ENCODE data around the gene CDK2.

CDK2 gene

DNA sequence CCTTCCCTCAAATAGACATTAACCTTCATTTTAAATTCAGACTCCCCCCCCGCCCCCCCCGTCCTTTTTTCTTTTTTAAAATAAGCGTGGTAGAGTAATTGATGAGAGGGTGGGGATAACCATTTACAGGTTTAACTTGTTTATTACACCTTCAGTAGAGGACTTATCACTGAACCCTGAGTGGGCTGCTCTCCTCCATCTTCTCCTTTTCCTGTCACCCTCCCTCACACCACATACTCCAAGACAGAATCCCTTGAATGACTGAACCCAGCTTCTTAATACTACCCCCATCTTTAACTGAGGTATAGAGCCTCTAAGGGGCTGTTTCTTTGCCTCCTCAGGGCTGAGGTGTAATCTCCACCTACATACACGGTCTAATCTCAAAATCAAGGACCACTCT lies 50.6 kb downstream of the CDK2 start:
- DNase-seq, result no peak

DNA sequence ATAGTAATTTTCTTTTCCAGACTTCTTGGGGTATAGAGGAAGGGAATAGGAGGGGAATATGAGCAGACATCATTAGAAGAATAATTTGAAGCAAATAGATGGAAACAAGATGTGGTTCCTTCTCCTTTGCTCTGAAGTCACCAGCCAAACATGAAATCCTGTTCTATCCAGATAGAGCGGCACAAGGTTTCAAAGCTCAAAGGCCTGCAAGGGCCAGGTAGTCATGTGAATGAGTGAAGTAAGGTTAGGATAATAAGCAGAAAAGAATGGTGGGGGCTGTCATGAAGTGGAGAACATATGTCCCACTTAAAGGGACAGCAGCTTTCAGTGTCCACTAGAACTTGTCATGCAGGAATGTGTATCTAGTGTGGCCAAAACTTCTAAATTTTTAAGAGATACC lies 51.7 kb downstream of the CDK2 start:
- DNase-seq, result no peak

DNA sequence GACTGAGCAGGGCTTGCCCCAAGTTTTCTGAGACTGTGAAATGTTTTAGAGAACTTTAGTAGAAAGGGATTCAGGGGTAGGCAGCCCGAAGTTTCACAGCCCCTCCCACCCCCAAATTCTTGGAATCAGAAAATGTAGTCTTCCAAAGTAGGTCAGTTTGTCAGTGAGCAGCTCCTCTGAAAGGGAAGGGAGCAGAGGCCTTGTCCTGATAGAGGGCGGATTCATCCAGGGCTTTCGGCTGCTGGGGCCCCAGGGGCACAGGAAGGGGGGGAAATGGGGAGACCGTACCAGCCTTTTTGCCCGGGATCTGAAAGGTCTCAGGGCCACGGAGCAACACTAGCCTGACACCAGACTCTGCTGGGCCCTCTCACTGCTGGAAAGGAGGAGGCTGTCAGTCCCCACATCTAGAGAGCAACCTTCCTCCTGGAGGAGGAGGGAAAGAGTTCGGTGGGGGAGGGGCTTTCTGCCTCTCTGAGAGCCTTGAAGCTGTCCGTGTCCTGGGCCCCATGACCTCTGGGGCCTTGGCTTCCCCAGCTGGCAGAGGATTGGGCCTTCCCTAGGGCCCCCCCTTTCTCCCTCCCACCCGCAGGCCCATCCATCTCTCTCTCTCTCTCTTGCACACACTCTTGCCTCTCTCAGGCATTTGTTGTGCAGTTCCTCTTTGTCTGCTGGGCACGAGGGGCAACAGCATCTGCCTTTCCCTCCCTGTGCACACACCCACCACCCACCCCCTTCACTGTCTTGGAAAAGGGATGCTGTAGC lies 54.0 kb downstream of the CDK2 start, which contains the start of gene IKZF4:
Gene IKZF4, plus strand, starts transcription at position 621 of the 762 bp plus-strand sequence. CDS start 451 bp downstream, outside the sequence.
- DNase-seq, result peak; percentile 33

DNA sequence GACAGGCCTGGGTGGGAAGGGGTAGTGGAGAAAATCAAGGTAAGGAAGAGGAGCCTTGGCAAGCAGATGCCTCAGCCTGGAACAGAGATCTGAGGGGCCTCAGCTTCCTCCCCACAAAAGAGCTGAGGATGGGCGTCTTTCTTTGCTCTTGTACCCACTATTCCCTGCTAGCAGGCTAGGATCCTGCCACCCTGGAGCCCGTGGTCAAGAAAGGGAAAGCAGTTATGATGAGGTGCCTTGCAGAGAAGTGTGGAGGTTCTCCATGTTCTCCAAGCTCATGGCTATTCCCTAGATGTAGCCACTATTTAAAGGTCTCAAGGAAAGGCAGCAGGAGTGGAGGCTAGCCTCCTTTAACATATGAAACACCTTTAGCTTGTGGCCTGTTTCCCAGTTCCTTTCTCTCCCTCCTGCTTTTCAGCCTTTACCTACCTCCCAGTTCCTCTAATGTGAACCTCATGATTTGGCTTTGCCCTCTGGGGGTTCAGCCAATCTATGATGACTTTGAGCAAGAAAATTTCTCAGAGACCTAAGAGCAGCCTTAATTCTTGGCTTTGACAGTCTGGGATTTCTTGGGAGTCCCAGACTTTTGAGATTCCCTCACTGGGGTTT lies 55.4 kb downstream of the CDK2 start:
- DNase-seq, result no peak

Measured in CD4-positive, alpha-beta T cell treated with Interleukin-6 for 4 hours (primary cell).